DMS 273 (cell line): Measurements from ENCODE around the gene ISCA2.
"Not testable (repeated sequence)": the region's sequence is repeated elsewhere in the genome, so short reads cannot be mapped to it uniquely, and the experiment has no call there.

Source experiments
- DNase-seq: peaks from one replicate; lab custom pipeline; 2025; ENCODE audit not compliant: unreplicated experiment; lab: John Stamatoyannopoulos, UW

ISCA2 gene

GRCh38 chr14:74526854-74527585 lies 33.5 kb downstream of the ISCA2 start:
- DNase-seq: no peak

DNA sequence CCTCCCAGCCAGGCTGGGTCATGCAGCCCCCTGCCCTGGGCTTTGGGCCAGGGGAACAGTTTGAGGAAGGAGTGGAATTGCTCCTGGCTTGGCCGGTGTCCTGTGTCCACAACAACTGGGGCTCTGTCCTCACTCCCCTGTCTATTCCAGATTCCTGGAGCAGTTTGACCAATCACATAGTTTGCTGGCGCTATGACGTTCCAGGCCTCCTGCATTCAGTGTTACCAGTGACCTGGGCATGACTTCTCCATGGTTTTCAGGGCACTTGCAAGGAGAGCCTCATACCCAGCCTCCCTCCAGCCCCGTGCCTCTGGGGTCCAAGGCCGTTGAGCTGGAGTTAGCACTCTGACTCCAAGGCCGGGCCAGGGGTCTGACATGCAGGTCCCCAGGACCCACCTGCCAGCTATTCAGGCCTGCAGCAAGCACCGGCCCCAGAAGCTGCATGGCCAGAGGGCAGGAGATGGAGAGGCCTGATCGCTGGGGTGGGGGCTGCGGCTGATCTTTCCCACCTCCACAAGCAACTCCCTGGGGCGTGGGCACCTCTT lies 34.2 kb downstream of the ISCA2 start:
- no peak for DNase-seq

DNA sequence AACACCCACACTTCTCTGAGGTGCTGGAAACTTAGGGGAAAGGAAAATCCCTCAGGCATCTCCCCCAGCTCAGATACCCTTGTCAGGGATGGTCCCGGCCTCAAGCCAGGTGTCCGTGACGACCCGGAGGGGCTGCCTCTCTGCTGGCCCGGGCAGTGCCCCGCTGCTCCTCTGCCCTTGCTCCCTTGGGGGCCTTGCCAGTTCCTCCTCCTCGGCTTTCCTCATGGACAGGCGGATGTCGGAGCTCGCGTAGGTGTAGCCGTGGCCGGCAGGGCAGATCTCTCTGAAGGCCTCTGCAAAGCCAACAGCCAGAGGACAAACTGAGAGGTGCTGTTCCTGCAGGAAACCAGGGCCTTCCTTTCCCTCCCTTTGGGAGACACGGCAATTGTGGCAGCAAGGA lies 34.8 kb downstream of the ISCA2 start:
- DNase-seq: no peak

DNA sequence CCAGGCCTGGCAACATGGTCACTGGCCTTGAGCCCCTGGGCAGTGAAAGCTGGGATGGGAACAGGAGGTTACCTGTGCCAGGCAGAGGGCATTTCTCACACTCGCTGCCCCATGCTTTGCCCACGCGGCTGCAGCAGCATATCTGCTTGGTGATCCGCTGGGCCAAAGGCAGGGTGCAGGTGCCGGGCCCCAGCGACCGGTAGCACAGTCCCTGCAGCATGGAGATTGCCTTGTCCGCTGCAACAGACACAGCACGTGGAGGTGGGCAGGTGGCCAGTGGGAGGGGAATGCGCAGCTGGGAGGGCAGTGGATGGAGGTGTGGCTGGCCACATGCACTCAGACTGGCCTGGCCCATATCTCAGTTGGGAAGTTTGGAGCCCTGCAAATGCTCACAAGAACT lies 35.3 kb downstream of the ISCA2 start:
- no peak for DNase-seq

- no peak for DNase-seq
Measured at GRCh38 chr14:74531006-74531405, 37.4 kb downstream of the ISCA2 start.

- peak; percentile 76 for DNase-seq
Measured at GRCh38 chr14:74531467-74531866, 37.9 kb downstream of the ISCA2 start.

- DNase-seq: no peak
Measured at GRCh38 chr14:74532246-74532645, 38.7 kb downstream of the ISCA2 start.

- no peak for DNase-seq
Measured at GRCh38 chr14:74533576-74533975, 40.0 kb downstream of the ISCA2 start.

DNA sequence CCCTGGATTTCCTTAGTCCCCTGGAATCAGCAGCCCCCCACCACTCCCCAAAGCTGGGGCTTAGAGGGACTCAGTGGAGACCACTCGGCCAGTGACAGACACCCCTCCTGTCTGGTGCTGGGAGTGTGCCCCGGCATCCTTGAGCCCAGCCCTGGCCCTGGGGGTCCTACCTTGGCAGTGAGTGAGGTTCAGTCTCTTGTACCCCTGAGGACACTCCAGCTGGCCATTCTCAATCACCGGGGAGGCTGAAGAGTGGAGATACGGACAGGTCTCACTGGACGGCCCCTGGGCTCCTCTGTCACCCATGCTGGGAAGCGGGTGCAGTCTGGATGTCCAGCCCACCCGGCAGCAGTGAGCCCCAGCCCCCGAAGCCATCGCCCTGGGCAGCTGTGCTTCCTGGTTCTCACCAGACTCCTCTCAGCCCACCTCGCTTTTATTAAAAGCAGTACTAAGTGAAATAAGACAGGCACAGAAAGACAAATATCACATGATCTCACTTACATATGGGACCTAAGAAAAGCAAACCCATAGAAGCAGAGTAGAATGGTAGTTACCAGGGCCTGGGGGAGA lies 42.3 kb downstream of the ISCA2 start:
- DNase-seq: no peak

GRCh38 chr14:74536336-74536735 lies 42.8 kb downstream of the ISCA2 start:
- not testable (repeated sequence) for DNase-seq

GRCh38 chr14:74538411-74539391 lies 45.1 kb downstream of the ISCA2 start:
- no peak for DNase-seq

GRCh38 chr14:74539503-74539902 lies 45.9 kb downstream of the ISCA2 start:
- DNase-seq: no peak

DNA sequence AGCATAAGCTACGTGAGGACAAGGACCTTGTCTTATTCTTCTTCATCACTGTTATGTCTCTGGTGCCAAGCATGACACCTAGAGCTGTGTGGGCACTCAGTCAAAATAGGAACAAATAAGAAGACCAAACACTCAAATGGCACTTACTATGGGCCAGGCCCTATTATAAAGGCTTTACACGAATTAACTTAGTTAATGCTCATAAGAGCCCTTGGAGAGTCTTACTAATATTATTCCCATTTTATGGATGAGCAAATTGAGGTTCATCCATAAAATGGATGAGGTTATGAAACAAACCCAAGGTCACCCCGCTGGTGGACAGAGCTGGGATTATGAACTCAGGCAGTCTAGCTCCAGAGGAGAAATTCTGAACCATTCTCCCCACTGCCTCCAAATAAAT lies 47.7 kb downstream of the ISCA2 start:
- DNase-seq: no peak

DNA sequence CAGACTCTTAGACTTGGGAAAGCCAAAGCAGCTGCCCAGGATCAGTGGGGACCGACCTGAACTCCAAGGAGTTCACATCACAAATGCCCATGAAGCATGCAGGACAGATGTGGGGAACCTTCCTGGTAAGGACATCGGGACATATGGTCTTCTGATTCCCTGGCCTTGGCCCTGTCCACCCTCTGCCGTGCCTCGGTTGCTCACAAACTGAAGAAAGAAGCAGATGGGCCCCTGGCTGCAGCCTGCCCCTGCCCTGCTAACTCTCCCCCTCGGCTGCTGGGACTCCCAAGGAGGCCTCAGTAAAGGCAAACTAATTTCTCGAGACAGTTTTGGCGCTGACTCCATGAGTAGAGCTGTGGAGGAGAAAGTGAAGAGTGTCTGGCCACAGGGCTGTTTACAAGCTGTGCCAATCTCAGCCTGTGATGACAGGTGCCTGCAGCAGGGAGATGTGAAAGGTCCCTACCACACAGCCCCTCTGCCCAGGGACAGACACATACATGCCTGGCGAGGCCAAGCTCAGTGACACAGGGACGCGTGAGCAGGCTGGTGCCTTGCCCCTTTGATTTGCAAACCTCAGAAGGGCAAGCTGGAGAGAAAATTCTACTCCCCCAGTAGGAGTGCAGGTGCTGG lies 48.6 kb downstream of the ISCA2 start:
- no peak for DNase-seq

GRCh38 chr14:74543771-74544438 lies 50.3 kb downstream of the ISCA2 start:
- no peak for DNase-seq

GRCh38 chr14:74545386-74545785 lies 51.8 kb downstream of the ISCA2 start:
- DNase-seq: peak; percentile 62

DNA sequence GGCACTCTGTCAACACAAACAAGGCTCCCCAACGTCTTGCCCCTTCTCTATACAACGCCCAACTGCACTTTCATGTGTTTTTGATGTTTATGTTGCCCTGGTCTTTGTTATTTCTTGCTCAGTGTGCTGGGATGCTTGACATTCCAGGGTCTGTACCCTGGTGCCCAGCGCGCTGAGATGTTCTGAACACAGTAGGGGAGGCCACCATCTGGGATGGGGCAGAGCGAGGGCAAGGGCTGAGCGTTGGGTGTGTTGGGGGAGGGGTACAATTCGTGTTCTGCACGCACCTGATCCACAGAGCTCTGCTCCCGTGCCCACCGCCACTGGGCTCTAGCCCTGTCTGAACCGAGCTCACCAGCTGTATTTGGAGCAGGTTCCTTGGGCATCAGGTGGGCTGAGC lies 52.9 kb downstream of the ISCA2 start:
- DNase-seq: no peak
